Measurements from ENCODE around the gene TMEM247.

The TMEM247 gene

DNA sequence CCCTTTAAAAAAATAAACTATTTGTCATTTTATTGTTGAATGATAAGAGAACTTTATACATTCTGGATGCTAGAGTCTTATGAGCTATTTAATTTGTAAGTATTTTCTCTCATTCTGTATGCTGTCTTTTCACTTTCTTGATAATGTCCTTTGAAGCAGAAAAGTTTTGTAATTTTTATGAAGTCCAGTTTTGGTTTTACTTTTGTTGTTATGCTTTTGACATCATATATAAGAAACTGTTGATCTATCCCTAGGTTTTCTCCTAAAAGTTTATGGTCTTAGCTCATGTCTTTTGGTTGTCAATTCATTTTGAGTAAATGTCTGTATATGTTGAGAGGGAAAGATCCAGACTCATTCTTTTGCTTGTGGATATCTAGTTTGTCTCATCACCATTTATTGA, 52.5 kb downstream of the TMEM247 start:
- TF ChIP-seq, protein P1, sequence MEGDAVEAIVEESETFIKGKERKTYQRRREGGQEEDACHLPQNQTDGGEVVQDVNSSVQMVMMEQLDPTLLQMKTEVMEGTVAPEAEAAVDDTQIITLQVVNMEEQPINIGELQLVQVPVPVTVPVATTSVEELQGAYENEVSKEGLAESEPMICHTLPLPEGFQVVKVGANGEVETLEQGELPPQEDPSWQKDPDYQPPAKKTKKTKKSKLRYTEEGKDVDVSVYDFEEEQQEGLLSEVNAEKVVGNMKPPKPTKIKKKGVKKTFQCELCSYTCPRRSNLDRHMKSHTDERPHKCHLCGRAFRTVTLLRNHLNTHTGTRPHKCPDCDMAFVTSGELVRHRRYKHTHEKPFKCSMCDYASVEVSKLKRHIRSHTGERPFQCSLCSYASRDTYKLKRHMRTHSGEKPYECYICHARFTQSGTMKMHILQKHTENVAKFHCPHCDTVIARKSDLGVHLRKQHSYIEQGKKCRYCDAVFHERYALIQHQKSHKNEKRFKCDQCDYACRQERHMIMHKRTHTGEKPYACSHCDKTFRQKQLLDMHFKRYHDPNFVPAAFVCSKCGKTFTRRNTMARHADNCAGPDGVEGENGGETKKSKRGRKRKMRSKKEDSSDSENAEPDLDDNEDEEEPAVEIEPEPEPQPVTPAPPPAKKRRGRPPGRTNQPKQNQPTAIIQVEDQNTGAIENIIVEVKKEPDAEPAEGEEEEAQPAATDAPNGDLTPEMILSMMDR (IDR thresholded peaks at IDR 0.05) = no peak
